Right ventricle myocardium inferior (tissue), 1 donor: Measurements from ENCODE around the gene DOK7. TPM values are rescaled to one million over a fixed set of nuclear protein-coding genes. Genes with fewer than 3 reads are reported as not detected.
A peak's percentile ranks its signal among the peaks of the same experiment; 100 is the strongest.

ENCODE experiments used
- ATAC-seq: fragments of 200-7000 bp; cut with Tn5 transposase; one replicate; pipeline ENCODE4 v1.9.1; 2020; ENCODE audit warnings: mild to moderate bottlenecking, moderate library complexity
- DNase-seq: peaks from one replicate; pipeline ENCODE4 v3.0.0; 2021; ENCODE audit errors: missing footprints
- intact Hi-C: fragments of 100-400 bp; cut with DNase I; formaldehyde crosslinking; loops from one replicate; pipeline ENCODE4 v1.11.0; 2022
- total RNA-seq: library from RNA; stranded (reverse); fragmentation: NEBNext Ultra II Directional; extraction: Animal tissue kit (Norgen Biotek cat#: 25700); gene quantifications from one replicate; pipeline ENCODE4 v1.2.1, GENCODE V29; 2021
- donor health status: DM: no; HTN: yes; CAD: no; lungs with severe emphysema.

Gene DOK7
- total RNA-seq, 1 donor from 2014 or later = 35.5 TPM

DNA sequence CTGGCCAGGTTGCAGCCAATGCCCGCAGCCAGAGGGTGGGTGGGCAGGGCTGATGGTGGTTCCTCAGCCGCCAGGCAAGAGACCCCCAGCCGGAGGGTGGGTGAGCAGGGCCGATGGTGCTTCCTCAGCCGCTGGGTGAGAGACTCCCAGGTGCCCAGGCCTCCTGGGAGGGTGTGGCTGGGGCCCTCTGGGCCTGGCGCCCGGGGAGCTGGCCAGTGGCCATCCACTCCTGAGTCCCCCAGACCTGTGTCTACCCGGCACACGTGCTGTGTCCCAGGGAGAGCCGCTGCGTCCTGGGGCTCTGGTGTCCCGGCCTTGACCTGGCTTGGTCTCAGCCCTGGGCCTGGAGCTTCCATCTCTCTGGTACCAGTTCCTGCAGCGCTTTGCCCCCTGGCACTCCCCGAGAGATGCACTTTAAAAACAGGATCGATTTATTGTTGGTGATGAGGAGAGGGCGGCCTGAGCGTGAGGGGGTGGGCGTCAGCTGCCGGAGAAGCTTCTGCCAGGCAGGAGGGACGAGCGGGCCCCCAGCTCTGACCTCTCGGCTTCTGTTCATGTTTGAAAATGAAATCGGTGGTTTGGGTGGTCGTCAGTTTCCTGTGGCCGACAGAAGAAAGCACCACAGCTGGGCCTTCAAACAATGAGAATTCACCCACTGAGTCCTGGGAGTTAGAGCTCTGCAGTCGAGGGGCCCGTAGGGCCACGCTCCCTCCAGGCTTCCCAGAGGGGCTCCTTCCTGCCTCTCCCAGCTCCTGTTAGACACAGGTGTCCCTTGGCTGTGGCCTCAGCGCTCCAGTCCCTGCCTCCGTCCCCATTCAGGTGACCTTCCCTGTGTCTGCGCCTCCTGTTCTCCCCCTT, 6.5 kb downstream of the DOK7 start:
- DNase-seq (peak; percentile 60), ATAC-seq (peak; percentile 54)
- intact Hi-C loops = no loop called here

DNA sequence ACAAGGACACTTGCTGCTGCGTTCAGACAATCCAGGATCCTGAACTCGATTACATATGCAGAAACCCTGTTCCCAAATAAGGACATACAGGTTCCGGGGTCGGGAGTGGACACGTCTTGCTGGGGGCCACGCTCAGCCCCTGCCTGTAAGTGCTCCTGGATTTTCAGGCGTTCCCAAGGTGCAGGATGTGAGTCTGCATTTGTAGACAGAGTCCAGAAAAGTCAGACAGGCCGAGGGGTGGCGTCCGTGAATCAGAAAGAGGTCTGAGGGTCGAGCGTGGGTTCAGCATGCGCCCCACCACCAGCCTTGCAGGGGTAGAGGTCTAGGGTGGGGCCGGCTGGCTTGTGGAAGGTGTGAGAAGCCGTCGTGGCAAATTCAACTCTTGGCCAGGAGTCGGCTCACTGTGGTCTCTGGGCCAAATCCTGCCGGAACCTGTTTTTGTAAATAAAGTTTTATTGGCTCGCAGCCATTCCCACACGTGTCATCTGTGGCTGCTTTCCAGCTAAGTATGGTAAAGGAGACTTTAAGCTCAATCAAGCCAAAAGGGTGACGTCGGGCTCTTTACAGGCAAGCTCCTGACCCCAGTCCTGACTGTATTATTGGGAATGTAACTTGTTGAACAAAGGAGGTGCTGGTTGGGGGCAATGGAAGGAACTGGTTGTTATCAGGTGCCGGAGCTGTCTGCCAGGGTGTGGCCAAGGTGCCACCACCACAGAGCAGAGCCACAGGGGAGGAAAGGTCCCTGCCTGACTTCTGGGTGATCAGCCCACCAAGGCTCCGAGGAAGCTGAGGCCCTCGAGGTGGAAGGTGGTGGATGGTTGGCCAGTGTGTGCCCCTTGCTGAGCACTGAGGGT, 7.4 kb downstream of the DOK7 start:
- ATAC-seq = no peak
- intact Hi-C loops = no loop called here
- peak; percentile 57 for DNase-seq

DNA sequence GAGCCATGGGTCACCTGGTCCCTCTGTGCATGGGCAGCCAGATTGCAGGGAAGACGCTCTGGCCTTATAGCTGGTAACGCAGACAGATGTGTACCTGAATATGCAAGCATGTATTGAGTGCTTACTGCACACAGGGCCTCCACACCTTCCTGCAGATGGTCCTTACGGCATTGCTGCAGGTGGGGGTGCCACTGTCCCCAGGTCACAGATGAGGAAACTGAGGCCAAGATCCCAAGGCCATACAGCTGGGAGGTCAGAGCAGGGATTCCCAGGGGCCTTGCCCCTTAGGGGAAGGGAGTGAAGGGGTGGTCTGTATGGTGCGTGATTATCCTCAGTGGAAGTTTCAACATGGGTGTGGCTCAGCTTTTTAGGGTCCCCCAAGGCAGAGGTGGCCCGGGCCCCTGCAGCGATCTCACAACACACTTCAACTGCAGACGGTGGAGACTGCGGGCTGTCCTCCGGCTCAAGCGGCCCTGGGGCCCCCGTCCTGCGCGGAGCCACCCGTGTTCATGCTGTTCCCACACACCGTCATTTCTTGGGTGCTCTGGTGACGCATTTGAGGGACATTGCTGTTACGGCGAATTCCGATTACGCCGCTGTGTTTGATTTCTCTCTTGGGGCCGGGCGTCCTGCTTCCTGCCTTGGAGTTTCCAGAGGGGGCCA, 8.1 kb downstream of the DOK7 start:
- intact Hi-C loops = no loop called here
- DNase-seq (peak; percentile 58), ATAC-seq (no peak)

DNA sequence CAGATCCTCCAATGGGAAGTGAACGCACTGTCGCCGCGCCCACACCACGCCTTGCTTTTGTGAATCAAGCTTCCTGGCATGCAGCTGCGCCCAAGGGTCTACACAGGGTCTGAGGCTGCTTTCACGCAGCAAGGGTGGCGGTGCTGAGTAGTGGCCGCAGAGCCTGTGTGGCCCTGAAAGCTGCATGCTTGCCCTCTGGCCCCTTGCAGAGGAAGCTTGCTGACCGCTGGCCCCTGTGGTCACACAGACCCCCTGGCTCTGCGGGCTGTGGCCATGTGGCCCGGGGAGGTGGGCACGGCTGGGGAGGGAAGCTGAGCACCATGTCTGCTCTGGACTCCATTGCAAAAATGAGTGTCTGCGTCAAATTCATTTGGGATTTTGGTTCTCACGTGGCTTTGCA, 8.8 kb downstream of the DOK7 start:
- intact Hi-C loops = no loop called here
- peak; percentile 58 for DNase-seq

DNA sequence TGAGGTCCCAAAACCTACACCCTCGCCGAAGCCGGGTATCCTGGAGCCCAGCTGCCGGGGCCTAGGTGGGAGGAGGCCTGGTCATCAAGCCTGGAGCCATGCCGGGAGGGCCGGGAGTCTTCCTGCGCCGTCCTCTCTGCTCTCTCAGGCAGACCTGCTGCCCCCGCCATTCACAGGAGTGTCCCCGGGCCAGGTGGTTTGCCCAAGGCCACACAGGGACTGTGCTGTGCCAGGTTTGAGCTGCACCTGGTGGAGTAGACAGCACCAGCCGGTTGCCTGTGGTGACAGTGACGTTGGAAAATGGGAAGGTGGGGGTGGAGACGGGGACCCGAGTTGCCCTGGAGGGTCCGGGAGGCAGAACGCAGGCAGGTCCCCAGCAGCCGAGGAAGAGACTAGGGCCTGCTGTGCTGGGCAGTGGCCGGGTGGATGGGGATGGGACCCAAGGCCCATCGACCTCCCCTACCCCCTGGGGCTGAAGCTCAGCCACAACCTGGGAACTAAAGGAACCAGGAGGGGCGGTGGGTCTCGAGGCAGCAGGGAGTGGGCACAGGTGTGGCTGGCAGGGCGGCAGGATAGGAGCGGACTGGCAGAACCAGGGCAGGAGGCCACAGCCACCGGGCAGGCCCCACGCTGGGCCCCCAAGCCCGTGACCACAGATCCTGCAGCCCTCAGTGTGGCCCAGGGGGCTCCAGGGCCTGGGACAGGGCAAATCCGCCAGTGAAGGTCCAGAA, 9.5 kb downstream of the DOK7 start:
- ATAC-seq (no peak), DNase-seq (peak; percentile 49)
- intact Hi-C loops = no loop called here

More for the DNA sequence above, 8.8 kb downstream of the DOK7 start:
- ATAC-seq = no peak

DNA sequence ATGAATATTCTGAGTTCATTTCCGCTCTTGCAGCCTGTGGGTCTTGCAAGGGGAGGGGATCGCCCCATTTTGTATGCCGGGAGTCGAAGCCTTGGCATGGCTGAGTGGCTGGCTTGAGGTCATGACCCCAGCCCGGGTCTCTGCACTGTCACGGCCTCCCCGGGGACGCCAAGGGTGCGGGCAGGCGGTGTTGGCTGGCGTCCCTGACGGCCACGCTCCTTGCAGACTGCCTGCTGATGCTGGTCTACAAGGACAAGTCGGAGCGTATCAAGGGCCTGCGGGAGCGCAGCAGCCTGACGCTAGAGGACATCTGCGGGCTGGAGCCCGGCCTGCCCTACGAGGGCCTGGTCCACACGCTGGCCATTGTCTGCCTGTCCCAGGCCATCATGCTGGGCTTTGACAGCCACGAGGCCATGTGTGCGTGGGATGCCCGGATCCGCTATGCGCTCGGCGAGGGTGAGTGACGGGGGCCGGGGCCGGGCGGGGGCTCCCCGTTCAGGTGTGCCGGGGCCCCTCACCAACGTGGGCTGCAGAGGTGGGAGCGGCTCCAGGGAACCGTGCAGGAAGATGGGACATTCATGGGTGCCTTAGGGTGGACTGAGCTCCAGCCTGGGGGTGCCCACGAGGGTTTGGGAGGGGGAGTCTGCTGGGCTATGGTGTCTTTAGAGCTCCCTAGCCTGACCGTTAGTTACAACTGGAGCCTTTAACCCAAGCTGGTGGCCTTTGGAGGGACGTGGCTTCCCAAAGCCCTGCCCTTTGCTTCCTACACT, 10.3 kb downstream of the DOK7 start:
- ATAC-seq (peak; percentile 16), DNase-seq (peak; percentile 70)
- intact Hi-C loops = no loop called here

DNA sequence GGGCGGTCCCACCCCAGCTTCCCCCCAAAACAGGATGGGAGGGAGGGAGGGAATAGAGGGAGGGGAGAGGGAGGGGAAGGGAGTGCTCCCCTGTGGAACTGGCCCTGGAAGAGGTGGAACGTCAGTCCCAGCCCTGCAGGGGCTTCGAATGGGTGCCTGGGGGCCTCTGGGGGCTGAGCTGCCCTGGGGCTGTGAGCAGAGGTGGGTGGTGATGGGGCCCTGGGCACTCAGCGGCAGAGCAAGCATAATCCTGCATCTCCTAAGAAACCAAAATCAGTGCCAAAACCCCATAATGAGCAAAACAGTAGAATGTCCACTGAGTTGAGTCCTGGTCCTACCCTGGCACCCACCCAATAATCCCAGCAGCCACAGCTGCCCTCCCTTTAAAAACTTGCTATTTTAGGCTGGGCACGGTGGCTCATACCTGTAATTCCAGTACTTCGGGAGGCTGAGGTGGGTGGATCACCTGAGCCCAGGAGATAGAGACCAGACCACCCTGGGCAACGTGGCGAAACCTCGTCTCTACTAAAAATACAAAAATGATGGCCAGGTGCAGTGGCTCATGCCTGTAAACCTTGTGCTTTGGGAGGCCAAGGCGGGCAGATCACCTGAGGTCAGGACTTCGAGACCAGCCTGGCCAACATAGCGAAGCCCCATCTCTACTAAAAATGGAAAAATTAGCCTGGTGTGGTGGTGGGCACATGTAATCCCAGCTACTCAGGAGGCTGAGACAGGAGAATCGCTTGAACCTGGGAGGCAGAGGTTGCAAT, 11.1 kb downstream of the DOK7 start:
- intact Hi-C loops = no loop called here
- ATAC-seq (no peak), DNase-seq (peak; percentile 58)

DNA sequence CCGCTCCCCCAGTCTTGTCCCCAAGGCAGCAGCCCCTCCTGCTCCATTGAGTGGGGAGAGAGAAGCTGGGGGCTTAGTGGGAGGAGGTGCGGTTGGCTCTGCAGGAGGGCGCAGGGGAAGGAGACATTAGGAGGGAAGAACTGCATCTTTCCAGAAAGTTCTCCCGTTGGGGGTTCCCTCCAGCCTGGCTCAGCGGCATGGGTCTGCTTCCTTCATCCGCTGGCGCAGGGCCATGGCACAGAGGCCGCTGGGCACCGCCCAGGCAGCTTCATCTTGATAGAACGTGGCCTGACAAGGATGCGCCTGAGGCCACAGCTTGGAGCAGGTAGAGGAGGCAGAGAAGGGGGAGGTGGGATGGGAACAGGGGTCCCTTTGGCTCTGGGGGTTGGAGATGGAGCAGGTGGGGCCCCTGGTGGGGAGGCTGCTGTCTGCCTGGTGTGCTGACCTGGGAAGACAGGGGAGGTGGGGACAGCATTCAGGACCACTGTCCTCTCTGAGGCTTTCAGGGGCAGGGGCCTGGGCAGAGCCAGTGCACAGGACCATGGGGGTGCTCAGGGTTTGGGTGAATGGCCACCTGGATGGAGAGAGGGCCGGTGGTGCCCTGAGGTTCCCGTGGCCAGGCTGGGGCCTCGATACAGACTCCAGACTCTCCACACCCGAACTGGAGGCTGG, 12.1 kb downstream of the DOK7 start:
- ATAC-seq (no peak), DNase-seq (peak; percentile 39)
- intact Hi-C loops = no loop called here

DNA sequence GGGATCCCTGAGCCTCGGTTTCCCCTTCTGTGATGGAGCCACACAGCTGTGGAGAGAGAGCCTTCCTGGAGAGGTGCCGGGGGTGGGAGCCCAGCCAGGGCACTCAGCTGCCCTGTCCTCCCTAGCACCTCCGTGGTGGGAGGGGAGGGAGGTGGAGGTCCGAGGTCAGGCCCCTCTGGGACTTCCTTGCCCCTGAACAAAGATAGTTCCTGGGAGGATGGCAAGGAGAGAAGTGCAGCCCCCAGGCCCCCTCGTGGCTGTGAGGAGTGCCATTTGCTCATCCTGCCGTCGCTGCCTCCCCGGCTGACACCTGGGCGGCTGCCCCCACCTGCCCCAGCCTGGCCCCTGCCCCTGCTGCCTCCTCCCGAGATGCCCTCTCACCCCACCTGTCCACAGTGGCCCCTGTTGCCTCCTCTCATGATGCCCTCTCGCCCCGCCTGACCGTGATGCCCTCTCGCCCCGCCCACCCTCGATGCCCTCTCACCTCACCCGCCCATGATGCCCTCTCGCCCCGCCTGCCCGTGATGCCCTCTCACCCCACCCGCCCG, 12.7 kb downstream of the DOK7 start:
- no peak for ATAC-seq
- no peak for DNase-seq

DNA sequence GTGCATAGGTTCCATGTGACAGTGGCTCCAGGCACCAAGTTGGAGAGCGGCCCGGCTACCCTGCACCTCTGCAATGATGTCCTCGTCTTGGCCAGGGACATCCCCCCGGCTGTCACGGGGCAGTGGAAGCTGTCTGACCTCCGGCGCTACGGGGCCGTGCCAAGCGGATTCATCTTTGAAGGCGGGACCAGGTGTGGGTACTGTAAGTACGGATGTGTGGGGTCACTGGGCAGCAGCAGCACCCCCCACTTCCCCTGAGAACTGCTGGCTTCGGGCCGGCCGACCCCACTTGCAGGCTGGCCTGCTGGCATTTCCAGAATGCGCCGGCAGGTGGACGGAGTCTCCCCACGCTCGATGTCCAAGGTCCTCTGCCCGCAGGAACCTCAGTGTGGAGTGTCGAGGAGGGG, 13.2 kb downstream of the DOK7 start:
- no peak for ATAC-seq
- peak; percentile 64 for DNase-seq
- intact Hi-C loops = no loop called here

More for the DNA sequence above, 12.7 kb downstream of the DOK7 start:
- intact Hi-C loops = no loop called here

DNA sequence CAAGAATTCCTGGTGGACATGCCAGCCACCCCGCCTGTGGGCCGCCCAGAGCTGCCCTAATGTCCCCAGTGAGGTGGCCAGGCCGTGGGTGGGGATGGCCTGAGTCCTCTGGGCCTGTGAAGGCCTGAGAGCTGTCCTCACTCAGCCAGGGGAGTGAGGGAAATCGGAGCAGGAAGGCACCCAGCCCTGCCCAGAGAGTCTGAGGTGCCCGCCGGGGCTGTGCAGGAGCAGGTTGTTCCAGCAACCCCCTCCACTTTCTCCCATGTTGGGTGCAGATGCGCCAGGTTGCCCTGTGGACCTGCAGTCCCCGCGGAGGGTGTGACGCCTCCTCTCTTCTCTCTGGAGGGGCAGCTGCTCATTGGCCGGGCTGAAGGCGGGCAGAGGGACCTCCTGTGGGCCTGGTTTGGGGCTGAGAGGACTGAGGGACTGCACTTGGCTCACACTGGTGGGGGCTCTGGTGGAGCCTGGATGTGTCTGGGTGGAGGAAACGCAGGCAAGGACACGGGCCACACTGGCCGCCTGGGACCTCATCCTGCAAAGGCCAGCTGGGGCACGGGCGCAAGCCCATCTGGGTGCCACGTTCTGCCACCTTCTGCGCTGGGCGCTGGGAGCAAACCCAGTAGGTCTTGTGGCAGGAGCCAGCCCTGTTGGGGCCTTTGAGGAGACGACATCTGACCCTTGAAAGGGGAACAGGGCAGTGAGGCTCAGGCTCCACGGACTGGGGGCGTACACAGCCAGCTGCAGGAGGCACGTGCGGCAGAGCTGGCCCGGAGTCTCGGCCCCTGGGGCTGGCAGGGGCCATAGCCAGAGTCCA, 14.0 kb downstream of the DOK7 start:
- peak; percentile 56 for DNase-seq
- no peak for ATAC-seq
- intact Hi-C loops = no loop called here

DNA sequence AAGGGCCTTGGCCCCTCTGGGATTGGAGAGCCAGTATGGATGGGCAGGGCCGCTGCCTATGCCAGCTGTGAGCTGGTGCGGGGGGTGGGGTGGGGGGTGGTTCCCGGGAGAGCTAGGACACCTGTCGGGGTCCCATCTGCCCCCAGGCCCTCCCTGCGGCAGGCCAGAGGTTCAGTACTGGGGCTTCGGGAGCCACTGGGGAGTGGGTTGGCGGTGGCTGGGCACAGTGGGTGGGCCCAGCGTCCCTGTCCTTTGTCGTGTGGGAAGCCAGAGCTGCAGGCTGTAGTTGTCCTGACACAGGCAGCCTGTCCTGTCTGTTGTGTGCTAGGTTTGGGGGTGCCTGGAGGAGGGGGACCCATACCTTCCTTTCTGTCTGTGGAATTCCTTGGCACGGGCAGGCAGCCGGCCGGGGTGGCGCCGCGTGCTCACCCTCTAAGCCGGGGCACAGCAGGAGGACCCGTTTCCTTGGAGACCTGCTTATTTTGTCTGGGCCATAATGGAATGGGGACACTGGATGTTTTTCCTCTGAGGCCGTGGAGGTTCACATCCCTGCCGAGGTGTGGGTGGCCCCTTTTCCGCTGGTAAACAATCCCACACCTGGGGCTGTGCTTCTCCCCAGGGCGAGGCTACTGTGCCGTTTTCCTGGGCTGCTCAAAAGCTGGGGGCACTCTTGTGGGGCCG, 14.8 kb downstream of the DOK7 start:
- intact Hi-C loops = no loop called here
- ATAC-seq (no peak), DNase-seq (peak; percentile 42)

DNA sequence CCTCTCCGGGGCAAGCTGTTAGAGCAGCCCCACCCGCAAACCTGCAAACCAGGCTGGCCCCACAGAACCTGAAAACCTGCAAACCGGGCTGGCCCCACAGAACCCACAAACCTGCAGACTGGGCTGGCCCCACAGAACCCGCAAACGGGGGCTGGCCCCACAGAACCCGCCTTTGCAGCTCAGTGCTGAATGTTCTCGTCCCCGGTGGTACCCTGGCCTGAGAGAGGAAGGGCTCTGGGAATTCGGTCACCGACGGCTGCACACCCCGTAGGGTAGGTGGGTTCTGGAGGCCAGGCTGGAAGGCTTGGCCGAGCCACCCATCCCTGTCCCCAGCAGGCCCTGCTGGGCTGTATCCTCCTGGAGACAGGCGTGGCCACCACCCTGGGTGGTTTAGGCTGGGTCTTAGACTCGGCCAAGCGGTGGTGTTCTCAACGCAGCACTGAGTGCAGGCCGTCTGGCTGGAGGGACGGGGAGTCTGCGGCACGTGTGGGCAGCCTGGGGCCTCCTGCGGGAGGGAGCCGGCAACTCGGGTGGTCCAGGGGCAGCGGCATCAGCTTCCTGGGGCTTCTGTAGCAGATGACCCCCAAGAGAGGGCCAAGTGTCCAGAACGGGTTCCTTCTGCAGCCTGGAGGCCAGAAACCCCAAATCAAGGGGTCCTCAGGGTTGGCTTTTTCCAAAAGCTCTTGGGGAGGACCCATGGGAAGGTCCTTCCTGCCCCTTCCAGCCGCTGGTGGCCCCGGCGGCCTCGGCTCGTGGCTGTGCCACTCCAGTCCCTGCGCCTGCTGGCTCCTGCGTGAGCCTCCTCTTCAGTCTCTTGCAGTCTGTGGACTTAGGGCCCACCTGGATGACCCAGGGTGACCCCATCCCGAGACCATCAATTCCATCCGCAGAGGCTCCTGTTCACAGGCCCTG, 15.6 kb downstream of the DOK7 start:
- intact Hi-C loops = no loop called here
- DNase-seq (peak; percentile 45), ATAC-seq (no peak)
